IMR-90 (cell line): ENCODE results near the gene ANO9. TPM values are rescaled to one million over a fixed set of nuclear protein-coding genes. Genes with fewer than 3 reads are reported as not detected.

Experiments used
- ATAC-seq: fragments of 200-7000 bp; cut with Tn5 transposase; 2 replicates; pipeline ENCODE4 v1.9.1; 2020; ENCODE audit warnings: low read depth, mild to moderate bottlenecking, moderate library complexity
- BruUV-seq: library from RNA; stranded (reverse); fragments of 400-500 nt; replicated peaks from 2 replicates; lab custom pipeline; 2021; lab: Mats Ljungman, UMichigan
- CTCF ChIA-PET: fragments of 300-600 bp; formaldehyde crosslinking; extraction: SDS; loops from one replicate; lab custom pipeline; 2021; ENCODE audit warnings: antibody characterized with exemption; lab: Yijun Ruan, JAX
- POLR2A ChIA-PET: fragments of 300-600 bp; sonication (Branson Sonifier 250); formaldehyde crosslinking; loops from one replicate; lab custom pipeline; 2022; ENCODE audit warnings: antibody characterized with exemption; ENCODE audit not compliant: unreplicated experiment; lab: Charles Lee
- DNase-seq: peaks from one replicate; pipeline ENCODE4 v3.0.0; 2013
- H2AFZ ChIP-seq: replicated peaks from 2 replicates; pipeline ENCODE3; 2013; ENCODE audit warnings: low read length, mild to moderate bottlenecking; ENCODE audit not compliant: poor library complexity
- H2AK5ac ChIP-seq: 2 replicates; pipeline ENCODE4 v1.6.1; 2013; ENCODE audit warnings: low read depth, low read length, inconsistent platforms
- H2AK9ac ChIP-seq: replicated peaks from 2 replicates; pipeline ENCODE3; 2013; ENCODE audit warnings: mild to moderate bottlenecking, low read depth, low read length, moderate library complexity; ENCODE audit not compliant: poor library complexity
- H2BK120ac ChIP-seq: 2 replicates; pipeline ENCODE4 v1.6.1; 2013; ENCODE audit warnings: low read depth, low read length, inconsistent platforms
- H2BK15ac ChIP-seq: 3 replicates; pipeline ENCODE4 v1.6.1; 2013; ENCODE audit warnings: low read depth, low read length, inconsistent platforms
- H2BK20ac ChIP-seq: 2 replicates; pipeline ENCODE4 v1.6.1; 2013; ENCODE audit warnings: low read depth, mild to moderate bottlenecking, inconsistent platforms, low read length, moderate library complexity
- H2BK5ac ChIP-seq: 2 replicates; pipeline ENCODE4 v1.6.1; 2013; ENCODE audit warnings: mild to moderate bottlenecking, low read depth, low read length, inconsistent platforms; ENCODE audit not compliant: poor library complexity, severe bottlenecking
- H3K14ac ChIP-seq: replicated peaks from 2 replicates; pipeline ENCODE4 v1.6.1; 2013; ENCODE audit warnings: low read depth, low read length, inconsistent platforms
- H3K18ac ChIP-seq: 2 replicates; pipeline ENCODE4 v1.6.1; 2013; ENCODE audit warnings: low read depth, low read length, control low read depth
- H3K23ac ChIP-seq: 2 replicates; pipeline ENCODE4 v1.6.1; 2013; ENCODE audit warnings: low read depth, low read length, inconsistent platforms
- H3K27ac ChIP-seq: 2 replicates; pipeline ENCODE4 v1.5.1; 2013; ENCODE audit warnings: mild to moderate bottlenecking, control low read depth, low read length; ENCODE audit not compliant: insufficient read depth
- H3K27me3 ChIP-seq: 2 replicates; pipeline ENCODE4 v1.6.1; 2013; ENCODE audit warnings: low read length; ENCODE audit not compliant: control insufficient read depth, insufficient read depth
- H3K36me3 ChIP-seq: 2 replicates; pipeline ENCODE4 v1.6.1; 2013; ENCODE audit warnings: low read length, mixed read lengths; ENCODE audit not compliant: control insufficient read depth, insufficient read depth
- H3K4ac ChIP-seq: 2 replicates; pipeline ENCODE4 v1.6.1; 2013; ENCODE audit warnings: low read depth, low read length, inconsistent platforms
- H3K4me1 ChIP-seq: 2 replicates; pipeline ENCODE4 v1.6.1; 2013; ENCODE audit warnings: low read length, mixed read lengths; ENCODE audit not compliant: control insufficient read depth, insufficient read depth
- H3K4me2 ChIP-seq: 2 replicates; pipeline ENCODE4 v1.6.1; 2013; ENCODE audit warnings: low read depth, mild to moderate bottlenecking, control low read depth, low read length, moderate library complexity
- H3K4me3 ChIP-seq: 2 replicates; pipeline ENCODE4 v1.5.1; 2013; ENCODE audit warnings: low read depth, mild to moderate bottlenecking, control low read depth, low read length, moderate library complexity; ENCODE audit not compliant: insufficient read depth
- H3K56ac ChIP-seq: 2 replicates; pipeline ENCODE4 v1.6.1; 2013; ENCODE audit warnings: low read length, inconsistent platforms; ENCODE audit not compliant: insufficient read depth; ENCODE audit errors: extremely low read depth
- H3K79me1 ChIP-seq, 2 experiments: 2 replicates each; pipeline ENCODE4 v1.6.1; 2013; ENCODE audit warnings: low read length in 2 of 2, inconsistent platforms in 1 of 2, low read depth in 1 of 2
- H3K9ac ChIP-seq: 2 replicates; pipeline ENCODE4 v1.6.1; 2013; ENCODE audit warnings: low read depth, low read length, control low read depth
- H3K9me1 ChIP-seq: 2 replicates; pipeline ENCODE4 v1.6.1; 2013; ENCODE audit warnings: low read length, inconsistent platforms; ENCODE audit not compliant: insufficient read depth
- H3K9me3 ChIP-seq: 2 replicates; pipeline ENCODE4 v1.6.1; 2013; ENCODE audit warnings: low read length; ENCODE audit not compliant: control insufficient read depth, insufficient read depth
- H4K20me1 ChIP-seq: 2 replicates; pipeline ENCODE4 v1.6.1; 2013; ENCODE audit warnings: low read length, inconsistent platforms; ENCODE audit not compliant: insufficient read depth
- H4K5ac ChIP-seq: 2 replicates; pipeline ENCODE4 v1.6.1; 2013; ENCODE audit warnings: mild to moderate bottlenecking, low read depth, low read length, control low read depth
- H4K8ac ChIP-seq, 2 experiments: 2 replicates each; pipeline ENCODE4 v1.6.1; 2013; ENCODE audit warnings: low read depth in 2 of 2, low read length in 2 of 2, control low read depth in 1 of 2, inconsistent platforms in 1 of 2
- H4K91ac ChIP-seq: 2 replicates; pipeline ENCODE4 v1.6.1; 2013; ENCODE audit warnings: low read depth, low read length, inconsistent platforms; ENCODE audit not compliant: insufficient read depth
- BHLHE40 ChIP-seq: fragments of 150-350 bp; IDR thresholded peaks from 2 replicates; pipeline ENCODE4 v1.6.1; 2016; ENCODE audit warnings: mild to moderate bottlenecking, low read depth, low read length
- CEBPB ChIP-seq: IDR thresholded peaks from 2 replicates; pipeline ENCODE4 v1.6.1; 2012; ENCODE audit warnings: low read depth, low read length, improper control_type of control experiment
- CHD1 ChIP-seq: IDR thresholded peaks from 2 replicates; pipeline ENCODE4 v1.6.1; 2012; ENCODE audit warnings: low read depth, low read length, improper control_type of control experiment
- CTCF ChIP-seq: conservative IDR thresholded peaks from 2 replicates; pipeline ENCODE4 v1.5.1; 2012; ENCODE audit warnings: mild to moderate bottlenecking, low read depth, low read length, improper control_type of control experiment
- ELK1 ChIP-seq: fragments of 150-350 bp; IDR thresholded peaks from 2 replicates; pipeline ENCODE4 v1.6.1; 2016; ENCODE audit warnings: low read depth, mild to moderate bottlenecking, low read length, moderate library complexity, borderline replicate concordance
- FOS ChIP-seq: fragments of 150-350 bp; IDR thresholded peaks from 2 replicates; pipeline ENCODE4 v1.6.1; 2016; ENCODE audit warnings: low read depth, low read length
- MAFK ChIP-seq: IDR thresholded peaks from 2 replicates; pipeline ENCODE4 v1.6.1; 2012; ENCODE audit warnings: low read depth, low read length, improper control_type of control experiment
- MAZ ChIP-seq: IDR thresholded peaks from 2 replicates; pipeline ENCODE4 v1.6.1; 2012; ENCODE audit warnings: low read depth, mild to moderate bottlenecking, low read length, improper control_type of control experiment, moderate library complexity, borderline replicate concordance
- MXI1 ChIP-seq: IDR thresholded peaks from 2 replicates; pipeline ENCODE4 v1.6.1; 2012; ENCODE audit warnings: low read depth, mild to moderate bottlenecking, low read length, moderate library complexity, borderline replicate concordance
- NFE2L2 ChIP-seq: fragments of 150-350 bp; IDR thresholded peaks from 2 replicates; pipeline ENCODE4 v1.6.1; 2016; ENCODE audit warnings: low read depth, mild to moderate bottlenecking, low read length
- POLR2A ChIP-seq: IDR thresholded peaks from 2 replicates; pipeline ENCODE4 v1.6.1; 2012; ENCODE audit warnings: mild to moderate bottlenecking, low read depth, low read length
- RAD21 ChIP-seq: IDR thresholded peaks from 2 replicates; pipeline ENCODE4 v1.6.1; 2012; ENCODE audit warnings: low read length, improper control_type of control experiment
- RCOR1 ChIP-seq: IDR thresholded peaks from 2 replicates; pipeline ENCODE4 v1.6.1; 2012; ENCODE audit warnings: mild to moderate bottlenecking, low read length, improper control_type of control experiment; ENCODE audit not compliant: insufficient replicate concordance
- RFX5 ChIP-seq: IDR thresholded peaks from 2 replicates; pipeline ENCODE4 v1.8.0; 2012; ENCODE audit warnings: low read depth, mild to moderate bottlenecking, low read length, moderate library complexity
- SMC3 ChIP-seq: fragments of 150-350 bp; IDR thresholded peaks from 2 replicates; pipeline ENCODE4 v1.6.1; 2016; ENCODE audit warnings: low read depth, mild to moderate bottlenecking, antibody characterized with exemption, low read length, moderate library complexity
- USF2 ChIP-seq: fragments of 150-350 bp; IDR thresholded peaks from 2 replicates; pipeline ENCODE4 v1.6.1; 2017; ENCODE audit warnings: mild to moderate bottlenecking, antibody characterized with exemption, low read length, low read depth
- WGBS, 2 experiments: methylation state at CpG; one replicate each; pipeline versions ENCODE4 v1.1.5 to v1.1.7; 2013; ENCODE audit warnings: missing lambda C conversion rate in 2 of 2; ENCODE audit not compliant: insufficient read length in 1 of 2; ENCODE audit errors: extremely low coverage in 2 of 2; 5-methylcytosine and 5-hydroxymethylcytosine counted together
- dilution Hi-C: fragments of 300-500 bp; cut with HindIII; formaldehyde crosslinking; loops from one replicate; pipeline ENCODE4 v1.14.3; 2018; ENCODE audit warnings: low sequenced_read_pairs; ENCODE audit not compliant: unreplicated experiment
- in situ Hi-C: fragments of 300-500 bp; cut with MboI; formaldehyde crosslinking; loops from 3 replicates; pipeline ENCODE4 v1.14.3; 2019; ENCODE audit warnings: low sequenced_read_pairs, inconsistent platforms, mixed read lengths
- intact Hi-C: fragments of 100-400 bp; cut with micrococcal nuclease; formaldehyde crosslinking; loops from 2 replicates; pipeline ENCODE4 v1.10.0; 2022
- polyA plus RNA-seq, 3 experiments: library from polyadenylated mRNA; depleted of rRNA; stranded (reverse); fragments of >200 nt; gene quantifications; 2 replicates each; pipeline ENCODE4 v1.2.3, GENCODE V29; 2012; ENCODE audit warnings: low replicate concordance in 1 of 3
- total RNA-seq: library from RNA; depleted of rRNA; stranded (reverse); fragments of >200 nt; gene quantifications from 2 replicates; pipeline ENCODE4 v1.2.3, GENCODE V29; 2012

The ANO9 gene
- total and polyA plus RNA-seq, 2 of the 4 experiments (the other 2 are of a cell fraction): not detected

- WGBS, 2 experiments: 98% methylated on average over 13 of the region's 20 CpGs; no CpG with 5 or more reads in 1 of the 2 experiments
- Histone ChIP-seq H3K27ac (no peak overlapping the region), H3K27me3 (peaks cover 16% of the 10 kb centered on the region), H3K9me1 (peaks cover 2% of the 10 kb centered on the region; the same call in 1 of the 2 replicates), H3K4me2 (no peak overlapping the region), H3K23ac (no peak overlapping the region), H2AK9ac (no peak overlapping the region), H3K9me3 (peaks cover 5% of the 10 kb centered on the region; the same call in 1 of the 2 replicates), H3K14ac (no peak overlapping the region), H4K91ac (no peak overlapping the region), H2AK5ac (no peak overlapping the region), H4K5ac (no peak overlapping the region), H4K20me1 (no peaks in the 10 kb centered on the region), H3K4me1 (peaks cover 13% of the 10 kb centered on the region), H3K56ac (no peak overlapping the region), H2BK120ac (no peak overlapping the region), H3K9ac (no peak overlapping the region), H3K4me3 (no peak overlapping the region), H3K79me1 (no peaks in the 10 kb centered on the region), H4K8ac (no peak overlapping the region), H2AFZ (no peak overlapping the region), H2BK20ac (no peak overlapping the region), H3K36me3 (no peaks in the 10 kb centered on the region), H2BK15ac (no peak overlapping the region), H2BK5ac (no peak overlapping the region), H3K18ac (no peak overlapping the region), H3K4ac (no peak overlapping the region)
- ATAC-seq (no peak), DNase-seq (no peak)
- CTCF ChIA-PET: no interaction called here
- TF ChIP-seq MXI1 (no peak), CTCF (no peak), CEBPB (no peak), RAD21 (no peak), RCOR1 (no peak), MAFK (no peak), CHD1 (no peak), POLR2A (no peak), BHLHE40 (no peak), RFX5 (no peak), SMC3 (no peak), ELK1 (no peak), MAZ (no peak), FOS (no peak), NFE2L2 (no peak), USF2 (no peak)
- in situ Hi-C loops (no loop called here), dilution Hi-C loops (no loop called here), intact Hi-C loops (no loop called here)
- BruUV-seq: no TSS peak
- POLR2A ChIA-PET: interaction anchor here (0.6 kb wide), 1 partner anchor 163 kb away, joined by 3 read pairs; no protein-coding TSS in a partner anchor
These were observed 43.0 kb downstream of the ANO9 start for GRCh38 chr11:398826-399225.
